HG03432 (cell line): ENCODE data around the gene NLRP6.
A peak's percentile ranks its signal among the peaks of the same experiment; 100 is the strongest.

Experiments used
- ATAC-seq: cut with Tn5 transposase; IDR thresholded peaks from one replicate; pipeline ENCODE4 v1.9.1; 2021; ENCODE audit warnings: mild to moderate bottlenecking, moderate library complexity; ENCODE audit not compliant: unreplicated experiment

NLRP6 gene

GRCh38 chr11:255816-256215 is 22.4 kb upstream of the NLRP6 start:
- ATAC-seq, result no peak

- ATAC-seq, result no peak
These were observed 21.1 kb upstream of the NLRP6 start for GRCh38 chr11:256952-257737.

GRCh38 chr11:257766-258493 is 20.3 kb upstream of the NLRP6 start:
- ATAC-seq, result no peak

- ATAC-seq, result no peak
These were observed 18.8 kb upstream of the NLRP6 start for GRCh38 chr11:259413-259812.

GRCh38 chr11:261624-262023 is 16.6 kb upstream of the NLRP6 start:
- ATAC-seq, result no peak

GRCh38 chr11:266676-267439 is 11.3 kb upstream of the NLRP6 start:
- no peak for ATAC-seq

- ATAC-seq, result peak; percentile 19
These were observed 10.7 kb upstream of the NLRP6 start for GRCh38 chr11:267491-267994.

GRCh38 chr11:268716-269145 is 9.5 kb upstream of the NLRP6 start:
- ATAC-seq, result peak; percentile 48

- ATAC-seq, result peak; percentile 75
These were observed 8.9 kb upstream of the NLRP6 start for GRCh38 chr11:269146-269890.

GRCh38 chr11:270451-271318 is 7.5 kb upstream of the NLRP6 start:
- ATAC-seq, result no peak

GRCh38 chr11:271319-271715 is 6.9 kb upstream of the NLRP6 start:
- no peak for ATAC-seq

GRCh38 chr11:272195-272930 is 5.8 kb upstream of the NLRP6 start:
- ATAC-seq, result no peak

- no peak for ATAC-seq
These were observed 5.3 kb upstream of the NLRP6 start for GRCh38 chr11:272931-273198.

GRCh38 chr11:276219-276618 is 2.0 kb upstream of the NLRP6 start:
- no peak for ATAC-seq

- no peak for ATAC-seq
These were observed 1.1 kb downstream of the NLRP6 start for GRCh38 chr11:279040-279965.

- ATAC-seq, result no peak
These were observed 1.9 kb downstream of the NLRP6 start for GRCh38 chr11:279966-280705.

- ATAC-seq, result no peak
These were observed 2.7 kb downstream of the NLRP6 start for GRCh38 chr11:280706-281485.
